HEK293T (cell line): Measurements from ENCODE around the gene FUT8.

Source experiments
- ARNT ChIP-seq: fragments of 450-650 bp; IDR thresholded peaks from 2 replicates; pipeline ENCODE4 v1.6.1; 2017; ENCODE audit warnings: mild to moderate bottlenecking
- ELF4 ChIP-seq: fragments of 450-650 bp; IDR thresholded peaks from 2 replicates; pipeline ENCODE4 v1.6.1; 2017; ENCODE audit warnings: antibody characterized with exemption
- FOXM1 ChIP-seq: fragments of 450-650 bp; IDR thresholded peaks from 2 replicates; pipeline ENCODE4 v1.6.1; 2017; ENCODE audit warnings: mild to moderate bottlenecking, borderline replicate concordance
- HDGF ChIP-seq: fragments of 450-650 bp; IDR thresholded peaks from 2 replicates; pipeline ENCODE4 v1.6.1; 2017; ENCODE audit warnings: antibody characterized with exemption, borderline replicate concordance
- SP1 ChIP-seq: fragments of 450-650 bp; IDR thresholded peaks from 2 replicates; pipeline ENCODE4 v1.6.1; 2017
- TARDBP ChIP-seq: fragments of 450-650 bp; IDR thresholded peaks from 2 replicates; pipeline ENCODE4 v1.6.1; 2016
- ZNF384 ChIP-seq: fragments of 450-650 bp; IDR thresholded peaks from 2 replicates; pipeline ENCODE4 v1.6.1; 2016
- TF ChIP-seq, protein P1 (sequence below): fragments of 450-650 bp; IDR thresholded peaks from 2 replicates; pipeline ENCODE4 v1.6.1; 2016

DNA sequence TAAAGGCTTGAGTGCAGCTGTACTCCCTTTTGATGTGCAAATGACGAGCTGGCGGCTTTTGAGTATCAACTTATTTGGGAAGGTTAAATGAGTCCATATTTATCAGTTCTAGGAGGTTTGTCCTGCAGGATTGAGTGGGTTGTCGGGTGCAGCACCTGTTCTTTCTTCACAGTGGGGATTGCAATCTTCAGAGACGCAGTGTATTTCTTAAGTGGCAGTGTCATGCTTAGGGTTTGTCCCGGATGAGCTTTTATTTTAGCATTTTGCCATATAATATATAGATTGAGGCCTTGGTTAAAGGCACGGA is 1.2 kb downstream of the FUT8 start:
- no peak for TF ChIP-seq FOXM1
- TF ChIP-seq SP1: no peak
- TF ChIP-seq ELF4: no peak
- TF ChIP-seq ZNF384: no peak
- TF ChIP-seq TARDBP: no peak
- TF ChIP-seq, protein P1, sequence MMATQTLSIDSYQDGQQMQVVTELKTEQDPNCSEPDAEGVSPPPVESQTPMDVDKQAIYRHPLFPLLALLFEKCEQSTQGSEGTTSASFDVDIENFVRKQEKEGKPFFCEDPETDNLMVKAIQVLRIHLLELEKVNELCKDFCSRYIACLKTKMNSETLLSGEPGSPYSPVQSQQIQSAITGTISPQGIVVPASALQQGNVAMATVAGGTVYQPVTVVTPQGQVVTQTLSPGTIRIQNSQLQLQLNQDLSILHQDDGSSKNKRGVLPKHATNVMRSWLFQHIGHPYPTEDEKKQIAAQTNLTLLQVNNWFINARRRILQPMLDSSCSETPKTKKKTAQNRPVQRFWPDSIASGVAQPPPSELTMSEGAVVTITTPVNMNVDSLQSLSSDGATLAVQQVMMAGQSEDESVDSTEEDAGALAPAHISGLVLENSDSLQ: no peak
- no peak for TF ChIP-seq HDGF
- TF ChIP-seq ARNT: no peak
